HCT116 (cell line): ENCODE results near the gene ADGRG1.

Experiments
- CTCF ChIP-seq, 3 experiments: fragments of 200-600 bp in 1 of 3; sonication (generic) in 1 of 3; IDR thresholded peaks in 2 of 3; conservative IDR thresholded peaks in 1 of 3; 2 replicates each; pipeline ENCODE4 v1.5.1; 2012 to 2017; ENCODE audit warnings: low read depth in 2 of 3, low read length in 2 of 3, antibody characterized with exemption in 1 of 3, borderline replicate concordance in 1 of 3, control low read depth in 1 of 3, mild to moderate bottlenecking in 1 of 3, mixed read lengths in 1 of 3, mixed run types in 1 of 3, moderate library complexity in 1 of 3; ENCODE audit not compliant: insufficient read depth in 1 of 3
- EGR1 ChIP-seq: IDR thresholded peaks from 2 replicates; pipeline ENCODE4 v1.6.1; 2012; ENCODE audit warnings: low read depth
- ELF1 ChIP-seq: IDR thresholded peaks from 2 replicates; pipeline ENCODE4 v1.6.1; 2012; ENCODE audit warnings: low read depth, borderline replicate concordance
- EZH2 ChIP-seq: fragments of 200-600 bp; sonication (generic); IDR thresholded peaks from 2 replicates; pipeline ENCODE4 v1.6.1; 2017; ENCODE audit warnings: antibody characterized with exemption, mixed run types
- EZH2phosphoT487 ChIP-seq: fragments of 200-600 bp; IDR thresholded peaks from 2 replicates; pipeline ENCODE4 v1.6.1; 2018; ENCODE audit warnings: antibody characterized with exemption, borderline replicate concordance
- POLR2A ChIP-seq: IDR thresholded peaks from 2 replicates; pipeline ENCODE4 v1.7.0; 2011; ENCODE audit warnings: borderline replicate concordance; ENCODE audit not compliant: insufficient read depth, insufficient read length; ENCODE audit errors: extremely low read depth
- POLR2AphosphoS5 ChIP-seq: IDR thresholded peaks from 2 replicates; pipeline ENCODE4 v1.6.1; 2011; ENCODE audit warnings: mild to moderate bottlenecking, low read depth, low read length, moderate library complexity
- REST ChIP-seq: IDR thresholded peaks from 2 replicates; pipeline ENCODE4 v1.6.1; 2012; ENCODE audit warnings: low read depth
- TCF7L2 ChIP-seq: IDR thresholded peaks from 2 replicates; pipeline ENCODE4 v1.7.0; 2011; ENCODE audit warnings: borderline replicate concordance, inconsistent platforms; ENCODE audit not compliant: insufficient read depth, insufficient read length; ENCODE audit errors: extremely low read depth
- YY1 ChIP-seq: IDR thresholded peaks from 2 replicates; pipeline ENCODE4 v1.6.1; 2011; ENCODE audit warnings: low read length, low read depth, moderate library complexity, mild to moderate bottlenecking; ENCODE audit not compliant: insufficient replicate concordance; ENCODE audit errors: extremely low read depth

GRCh38 chr16:57646388-57647039 lies 18.1 kb downstream of the ADGRG1 start:
- TF ChIP-seq ELF1, result no peak
- TF ChIP-seq CTCF (IDR thresholded peaks at IDR 0.05 in 2 of 3, conservative IDR thresholded peaks at IDR 0.05 in 1 of 3; ENCODE audit: borderline replicate concordance in 1 of 3, insufficient read depth in 1 of 3, low read depth in 2 of 3, low read length in 2 of 3), result no peak
- no peak for TF ChIP-seq EGR1
- TF ChIP-seq EZH2phosphoT487, result no peak
- TF ChIP-seq REST, result no peak
- no peak for TF ChIP-seq TCF7L2
- no peak for TF ChIP-seq POLR2AphosphoS5
- TF ChIP-seq POLR2A, result no peak
- no peak for TF ChIP-seq YY1
- TF ChIP-seq EZH2, result no peak
